ENCODE data around the gene CNTNAP2.
"Not testable (repeated sequence)": the region's sequence is repeated elsewhere in the genome, so short reads cannot be mapped to it uniquely, and the experiment has no call there.

The CNTNAP2 gene

DNA sequence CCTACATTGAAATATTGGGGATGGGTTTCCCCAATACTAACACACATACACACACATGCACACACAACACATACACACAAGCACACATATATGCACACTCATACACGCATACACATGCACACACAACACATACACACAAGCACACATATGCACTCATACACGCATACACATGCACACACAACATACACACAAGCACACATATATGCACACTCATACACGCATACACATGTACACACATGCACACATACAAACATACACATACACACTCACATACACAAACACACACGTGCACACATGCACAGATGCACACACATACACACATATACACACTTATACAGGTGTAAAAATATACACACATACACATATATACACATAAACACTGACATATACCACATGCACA lies 2346.6 kb downstream of the CNTNAP2 start:
- DNase-seq (ENCODE audit: low read depth, low spot score) = no peak
- H3K9ac ChIP-seq (ENCODE audit: insufficient read length) = no peak overlapping the region

GRCh38 chr7:148464947-148465346 lies 2348.3 kb downstream of the CNTNAP2 start:
- Histone ChIP-seq H3K4me3 (no peak overlapping the region), H3K27ac (no peak overlapping the region), H3K36me3 (ENCODE audit: insufficient read depth, low read length) (no peaks in the 10 kb centered on the region), H3K9ac (ENCODE audit: insufficient read length) (no peak overlapping the region), H3K9me3 (ENCODE audit: low read depth, low read length) (no peaks in the 10 kb centered on the region)
- DNase-seq (ENCODE audit: low read depth, low spot score) = no peak
- TF ChIP-seq EZH2 (IDR thresholded peaks at IDR 0.05) = no peak
- TF ChIP-seq FOXP2 (optimal IDR thresholded peaks at IDR 0.05; ENCODE audit: control extremely low read depth, extremely low read length, insufficient read depth) = no peak
- no peak for TF ChIP-seq POLR2AphosphoS5 (IDR thresholded peaks at IDR 0.05; ENCODE audit: borderline replicate concordance, low read depth, low read length)

More for the DNA sequence above, 2346.6 kb downstream of the CNTNAP2 start:
- Histone ChIP-seq H3K27ac (no peak overlapping the region), H3K4me3 (no peak overlapping the region), H3K36me3 (ENCODE audit: insufficient read depth, low read length) (no peaks in the 10 kb centered on the region), H3K9me3 (ENCODE audit: low read depth, low read length) (no peaks in the 10 kb centered on the region)
- no peak for TF ChIP-seq FOXP2 (optimal IDR thresholded peaks at IDR 0.05; ENCODE audit: control extremely low read depth, extremely low read length, insufficient read depth)
- no peak for TF ChIP-seq POLR2AphosphoS5 (IDR thresholded peaks at IDR 0.05; ENCODE audit: borderline replicate concordance, low read depth, low read length)
- no peak for TF ChIP-seq EZH2 (IDR thresholded peaks at IDR 0.05)

DNA sequence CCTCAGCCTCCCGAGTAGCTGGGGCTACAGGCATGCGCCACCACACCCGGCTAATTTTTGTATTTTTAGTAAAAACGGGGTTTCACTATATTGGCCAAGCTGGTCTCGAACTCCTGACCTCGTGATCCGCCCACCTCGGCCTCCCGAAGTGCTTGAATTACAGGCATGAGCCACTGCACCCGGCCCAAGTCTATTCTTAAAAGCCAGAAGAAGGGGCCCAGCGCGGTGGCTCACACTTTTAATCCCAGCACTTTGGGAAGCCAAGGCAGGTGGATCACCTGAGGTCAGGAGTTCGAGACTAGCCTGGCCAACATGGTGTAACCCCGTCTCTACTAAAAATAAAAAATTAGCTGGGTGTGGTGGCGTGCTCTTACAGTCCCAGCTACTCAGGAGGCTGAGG lies 2348.8 kb downstream of the CNTNAP2 start:
- H3K27ac ChIP-seq; H3K9ac ChIP-seq (ENCODE audit: insufficient read length); DNase-seq (ENCODE audit: low read depth, low spot score); H3K9me3 ChIP-seq (ENCODE audit: low read depth, low read length); H3K4me3 ChIP-seq; H3K36me3 ChIP-seq (ENCODE audit: insufficient read depth, low read length): not testable (repeated sequence)

DNA sequence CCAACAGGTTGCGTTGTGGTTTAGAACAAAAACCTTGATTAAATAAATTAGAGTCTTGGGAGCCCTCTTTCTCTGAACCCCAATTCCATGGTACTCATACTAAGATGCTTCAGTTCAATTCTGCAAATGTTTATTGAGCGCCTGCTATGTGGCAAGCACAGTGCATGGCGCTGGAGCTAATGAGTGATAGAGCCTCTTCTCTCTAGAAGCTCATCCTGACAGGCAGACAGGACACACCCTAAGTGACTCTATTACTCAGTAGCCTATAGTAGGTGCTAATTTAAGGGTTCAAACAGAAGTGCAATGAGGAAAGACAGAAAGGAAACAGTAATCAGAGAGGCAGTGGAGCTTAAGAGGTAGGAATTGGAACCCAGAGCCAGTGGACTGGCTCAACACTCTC lies 2349.5 kb downstream of the CNTNAP2 start:
- Histone ChIP-seq H3K27ac (no peak overlapping the region), H3K9ac (ENCODE audit: insufficient read length) (no peak overlapping the region), H3K9me3 (ENCODE audit: low read depth, low read length) (no peaks in the 10 kb centered on the region), H3K36me3 (ENCODE audit: insufficient read depth, low read length) (no peaks in the 10 kb centered on the region), H3K4me3 (no peak overlapping the region)
- no peak for DNase-seq (ENCODE audit: low read depth, low spot score)
- TF ChIP-seq EZH2 (IDR thresholded peaks at IDR 0.05) = no peak

- Histone ChIP-seq H3K9me3 (ENCODE audit: low read depth, low read length) (no peaks in the 10 kb centered on the region), H3K36me3 (ENCODE audit: insufficient read depth, low read length) (no peaks in the 10 kb centered on the region), H3K4me3 (no peak overlapping the region), H3K9ac (ENCODE audit: insufficient read length) (no peak overlapping the region), H3K27ac (no peak overlapping the region)
- TF ChIP-seq POLR2AphosphoS5 (IDR thresholded peaks at IDR 0.05; ENCODE audit: borderline replicate concordance, low read depth, low read length) (no peak), EZH2 (IDR thresholded peaks at IDR 0.05) (no peak), FOXP2 (optimal IDR thresholded peaks at IDR 0.05; ENCODE audit: control extremely low read depth, extremely low read length, insufficient read depth) (no peak)
- no peak for DNase-seq (ENCODE audit: low read depth, low spot score)
Observed at GRCh38 chr7:148468700-148469098, 2352.1 kb downstream of the CNTNAP2 start.
